ENCODE data around the gene GFER.

GRCh38 chr16:1978476-1979120 lies 5.4 kb upstream of the GFER start:
- TF ChIP-seq TEAD4 (IDR thresholded peaks at IDR 0.05) (no peak), EP300 (IDR thresholded peaks at IDR 0.05; ENCODE audit: borderline replicate concordance) (no peak), FOXM1 (IDR thresholded peaks at IDR 0.05; ENCODE audit: borderline replicate concordance, low read depth) (no peak), RAD21 (IDR thresholded peaks at IDR 0.05; ENCODE audit: low read depth) (no peak), MAX (IDR thresholded peaks at IDR 0.05) (no peak), REST (IDR thresholded peaks at IDR 0.05; ENCODE audit: low read depth) (no peak), TCF12 (IDR thresholded peaks at IDR 0.05; ENCODE audit: low read depth) (no peak), NFIC (IDR thresholded peaks at IDR 0.05) (peak; percentile 32; the same call in 1 of the 2 replicates), YY1 (IDR thresholded peaks at IDR 0.05; ENCODE audit: low read depth) (no peak), TAF1 (IDR thresholded peaks at IDR 0.05; ENCODE audit: low read depth) (no peak), USF1 (IDR thresholded peaks at IDR 0.05) (no peak), CEBPB (IDR thresholded peaks at IDR 0.05) (no peak)

All from Ishikawa (cell line).